HG03139 (cell line): ENCODE measurements around the gene SNTG2.

Experiments used
- ATAC-seq: cut with Tn5 transposase; IDR thresholded peaks from one replicate; pipeline ENCODE4 v1.9.1; 2021; ENCODE audit not compliant: unreplicated experiment

SNTG2 gene

DNA sequence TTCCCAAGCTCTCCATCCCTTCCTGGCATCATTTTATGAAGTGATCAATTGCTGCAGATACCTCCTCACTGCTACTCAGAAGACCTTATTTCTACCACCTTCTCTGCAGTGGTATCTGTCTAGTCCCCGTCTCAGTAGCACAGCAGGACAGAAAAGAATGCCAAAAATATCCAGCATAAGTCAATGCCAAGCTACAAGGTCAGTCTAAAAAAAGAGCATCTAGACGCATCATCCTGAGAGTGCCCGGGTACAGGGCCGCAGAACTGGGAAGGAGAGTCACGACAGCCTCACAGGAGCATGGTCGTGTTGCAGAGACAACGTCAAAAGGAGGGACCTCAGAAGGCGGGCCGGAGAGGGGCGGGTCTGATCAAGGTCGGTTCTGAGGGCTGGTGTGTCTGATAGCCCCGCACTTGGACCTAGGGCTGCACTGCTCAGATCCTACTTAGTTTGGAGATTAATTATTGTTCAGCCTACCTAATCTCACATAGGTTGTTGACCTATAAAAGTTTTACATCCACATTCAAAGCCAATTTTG is 24.3 kb upstream of the SNTG2 start:
- no peak for ATAC-seq

GRCh38 chr2:926896-927295 is 23.8 kb upstream of the SNTG2 start:
- ATAC-seq: no peak

DNA sequence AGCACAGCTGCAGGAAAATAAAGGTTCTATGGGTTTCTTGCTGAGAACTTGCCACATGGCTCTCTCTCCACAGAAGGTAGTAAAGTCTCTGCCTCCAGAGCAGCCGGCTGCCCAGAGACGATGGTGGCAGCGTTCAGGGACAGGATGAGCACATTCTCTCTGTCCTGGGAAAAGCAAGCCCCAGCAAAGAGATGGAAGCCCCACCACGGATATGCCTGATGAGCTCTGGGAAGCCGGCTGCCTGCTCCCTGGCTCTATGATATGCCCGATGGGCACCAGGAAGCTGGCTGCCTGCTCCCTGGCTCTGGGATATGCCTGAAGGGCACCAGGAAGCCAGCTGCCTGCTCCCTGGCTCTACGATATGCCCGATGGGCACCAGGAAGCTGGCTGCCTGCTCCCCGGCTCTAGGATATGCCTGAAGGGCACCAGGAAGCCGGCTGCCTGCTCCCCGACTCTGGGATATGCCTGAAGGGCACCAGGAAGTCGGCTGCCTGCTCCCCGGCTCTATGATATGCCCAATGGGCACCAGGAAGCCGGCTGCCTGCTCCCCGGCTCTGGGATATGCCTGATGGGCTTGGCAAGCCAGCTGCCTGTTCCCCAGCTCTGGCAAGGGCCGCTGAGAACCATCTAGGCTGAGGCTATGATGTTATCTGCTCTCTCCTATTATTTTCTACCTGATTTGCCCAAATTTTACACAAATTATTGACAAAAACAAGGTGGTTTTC is 21.5 kb upstream of the SNTG2 start:
- ATAC-seq: no peak

DNA sequence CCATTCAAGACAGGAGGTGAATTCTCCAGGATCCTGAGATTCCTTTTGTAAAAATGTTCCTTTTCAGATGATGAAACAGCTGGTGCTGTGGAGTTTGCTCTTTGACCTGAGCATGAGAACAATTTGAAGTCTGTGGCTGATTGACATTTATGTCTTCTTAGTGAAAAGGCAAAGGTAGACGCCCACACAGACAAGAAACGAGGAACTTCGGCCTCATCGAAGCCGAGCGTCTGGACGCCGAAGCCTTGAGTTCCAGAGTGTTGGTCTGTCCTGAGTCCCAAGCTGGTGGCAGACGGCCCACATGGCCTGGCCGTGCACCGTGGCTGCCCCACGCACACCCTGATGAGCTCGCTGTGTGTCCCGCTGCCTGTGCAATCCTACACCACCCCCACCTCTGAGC is 20.7 kb upstream of the SNTG2 start:
- ATAC-seq: no peak

GRCh38 chr2:930935-931334 is 19.7 kb upstream of the SNTG2 start:
- ATAC-seq: no peak

GRCh38 chr2:932320-933115 is 18.1 kb upstream of the SNTG2 start:
- ATAC-seq: no peak

- ATAC-seq: no peak
Observed at GRCh38 chr2:933734-934295, 16.8 kb upstream of the SNTG2 start.

GRCh38 chr2:937530-937929 is 13.1 kb upstream of the SNTG2 start:
- no peak for ATAC-seq

- no peak for ATAC-seq
Observed at GRCh38 chr2:938181-939005, 12.3 kb upstream of the SNTG2 start.

GRCh38 chr2:939936-940601 is 10.6 kb upstream of the SNTG2 start:
- ATAC-seq: no peak

GRCh38 chr2:941871-942270 is 8.8 kb upstream of the SNTG2 start:
- no peak for ATAC-seq

DNA sequence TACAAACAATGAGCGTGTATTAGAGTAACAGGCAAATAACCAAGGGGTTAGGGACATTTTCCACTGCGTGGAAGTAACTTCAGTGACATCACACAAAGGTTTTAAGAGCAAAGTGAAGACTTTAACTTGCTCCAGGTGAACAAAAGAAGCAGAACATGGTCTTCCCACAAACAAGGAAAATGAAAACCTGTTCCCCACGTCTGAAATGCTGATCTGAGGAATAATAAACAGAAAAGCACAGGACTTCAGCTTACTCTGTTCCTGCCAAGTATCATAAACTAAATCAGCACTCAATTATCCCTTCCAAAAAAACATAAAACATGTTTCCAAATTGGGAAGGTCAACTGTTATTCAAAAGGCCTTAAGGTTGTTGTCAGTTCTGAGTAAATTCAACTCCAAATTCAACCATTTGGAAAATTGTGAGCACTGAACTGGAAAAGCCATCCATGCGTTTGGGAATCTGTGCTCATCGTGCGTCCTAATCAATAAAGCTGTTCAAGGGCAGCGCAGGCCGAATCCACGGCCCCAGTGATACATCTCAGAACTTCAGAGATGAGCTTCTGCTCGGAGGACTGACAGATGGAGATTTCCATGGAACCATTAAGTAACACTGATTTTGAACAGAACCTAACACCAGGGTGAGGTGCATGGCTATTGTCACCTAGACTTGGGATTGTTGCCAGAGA is 7.7 kb upstream of the SNTG2 start:
- ATAC-seq: no peak

- ATAC-seq: no peak
Observed at GRCh38 chr2:943461-943797, 7.2 kb upstream of the SNTG2 start.

GRCh38 chr2:943821-944220 is 6.8 kb upstream of the SNTG2 start:
- ATAC-seq: no peak

DNA sequence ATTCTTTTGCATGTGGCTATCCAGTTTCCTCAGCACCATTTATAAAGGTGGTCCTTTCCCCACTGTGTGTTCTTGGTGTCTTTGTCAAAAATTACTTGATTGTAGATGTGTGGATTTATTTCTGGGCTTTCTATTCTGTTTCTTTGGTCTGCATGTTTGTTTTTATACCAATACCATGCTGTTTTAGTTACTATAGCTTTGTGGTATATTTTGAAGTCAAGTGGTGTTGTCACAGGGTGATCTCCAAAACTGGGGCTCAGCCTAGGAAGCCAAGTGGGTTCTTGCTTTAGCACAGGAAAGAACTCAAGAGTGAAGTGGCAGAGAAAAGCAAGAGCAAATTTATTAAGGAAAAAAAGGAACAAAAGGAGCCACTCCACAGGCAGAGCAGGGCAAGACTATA is 6.0 kb upstream of the SNTG2 start:
- no peak for ATAC-seq

- no peak for ATAC-seq
Observed at GRCh38 chr2:945104-945503, 5.5 kb upstream of the SNTG2 start.

- peak; percentile 56 for ATAC-seq
Observed at GRCh38 chr2:946073-946948, 4.3 kb upstream of the SNTG2 start.

DNA sequence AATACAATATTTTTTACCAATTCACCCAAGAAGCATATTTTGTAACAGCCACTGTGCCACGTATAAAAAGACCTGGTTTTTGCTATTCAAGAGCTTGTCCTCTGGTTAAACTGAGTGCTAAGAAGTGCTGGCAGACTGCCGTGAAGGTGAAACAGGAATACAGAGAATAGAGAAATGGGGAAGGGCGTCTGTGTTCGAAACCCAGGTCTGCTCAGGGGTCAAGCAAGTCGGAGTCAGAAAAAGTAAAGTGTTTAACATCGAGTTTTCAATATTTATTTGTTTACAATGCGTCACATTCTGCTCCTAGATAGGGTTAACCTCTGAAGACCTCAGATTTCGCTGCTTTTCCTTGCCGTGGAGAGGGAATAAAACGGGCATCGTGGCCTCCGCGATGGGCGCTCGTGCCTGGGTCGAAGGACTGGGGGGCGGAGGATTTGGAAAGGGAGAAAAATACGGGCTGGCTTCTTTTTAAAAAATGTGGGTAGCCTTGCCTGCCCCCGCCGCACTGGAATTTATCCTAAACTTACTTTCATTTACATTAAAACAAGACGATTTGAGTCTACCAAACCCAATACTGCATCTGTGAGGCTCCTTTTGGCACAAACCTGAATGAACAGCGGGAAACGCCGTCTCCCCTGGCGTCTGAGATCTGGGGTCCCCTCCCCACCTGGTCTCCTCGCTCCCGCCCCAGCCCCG is 1.1 kb upstream of the SNTG2 start:
- no peak for ATAC-seq
